HepG2 (cell line): Measurements from ENCODE around the gene EHD4. TPM values are rescaled to one million over a fixed set of nuclear protein-coding genes. Genes with fewer than 3 reads are reported as not detected.

Experiments used
- ATAC-seq: fragments of 200-7000 bp; cut with Tn5 transposase; 3 replicates; pipeline ENCODE4 v1.9.1; 2020; ENCODE audit warnings: mild to moderate bottlenecking, moderate library complexity
- BruUV-seq: library from RNA; stranded (reverse); fragments of 400-500 nt; replicated peaks from 2 replicates; lab custom pipeline; 2021; lab: Mats Ljungman, UMichigan
- CTCF ChIA-PET: fragments of 300-600 bp; formaldehyde crosslinking; extraction: SDS; loops from one replicate; lab custom pipeline; 2021; ENCODE audit warnings: low total read pairs, inconsistent platforms, low intra/inter-chr PET ratio; lab: Yijun Ruan, JAX
- POLR2A ChIA-PET: fragments of 350-600 bp; sonication (Branson Sonifier 250); formaldehyde crosslinking; loops from one replicate; lab custom pipeline; 2020; ENCODE audit warnings: antibody characterized with exemption, inconsistent platforms; lab: Yijun Ruan, JAX
- DNase-seq: peaks from one replicate; pipeline ENCODE4 v3.0.0-alpha.2; 2015; ENCODE audit warnings: low spot score
- FAIRE-seq: peaks from 3 replicates; lab custom pipeline; 2011; peaks lifted over from hg19 to GRCh38; lab: Jason Lieb, UNC
- H2AFZ ChIP-seq: one replicate; pipeline ENCODE4 v1.6.1; 2011; ENCODE audit warnings: low read length, inconsistent platforms
- H3K27ac ChIP-seq: fragments of 300-600 bp; 3 replicates; pipeline ENCODE4 v1.8.0; 2011; ENCODE audit warnings: mixed run types, mild to moderate bottlenecking, mixed read lengths, low read length, inconsistent platforms; ENCODE audit not compliant: insufficient read depth; ENCODE audit errors: extremely low read length
- H3K27me3 ChIP-seq, 2 experiments: fragments of 200-600 bp in 1 of 2; 2 replicates in 1 of 2; 3 replicates in 1 of 2; pipeline versions ENCODE4 v1.6.0 to v1.8.0; 2011; ENCODE audit warnings: low read length in 2 of 2, mild to moderate bottlenecking in 2 of 2, moderate library complexity in 2 of 2, inconsistent platforms in 1 of 2; ENCODE audit not compliant: insufficient read depth in 2 of 2, control insufficient read depth in 1 of 2
- H3K36me3 ChIP-seq, 2 experiments: fragments of 200-600 bp in 1 of 2; replicated peaks in 1 of 2; 2 replicates in 1 of 2; 3 replicates in 1 of 2; pipeline versions ENCODE4 v1.5.1 to v1.8.0; 2011; ENCODE audit warnings: low read length in 2 of 2, inconsistent platforms in 1 of 2; ENCODE audit not compliant: insufficient read depth in 2 of 2, control insufficient read depth in 1 of 2
- H3K4me1 ChIP-seq: 2 replicates; pipeline ENCODE4 v1.5.1; 2012; ENCODE audit warnings: low read length, inconsistent platforms; ENCODE audit not compliant: insufficient read depth
- H3K4me2 ChIP-seq: 2 replicates; pipeline ENCODE4 v1.6.0; 2011; ENCODE audit warnings: low read depth, low read length, inconsistent platforms
- H3K4me3 ChIP-seq, 3 experiments: fragments of 200-600 bp in 1 of 3; sonication (generic), shearing (Covaris generic) in 1 of 3; replicated peaks in 1 of 3; 2 replicates each; pipeline ENCODE4 v1.5.1; 2011 to 2016; ENCODE audit warnings: low read length in 3 of 3, inconsistent platforms in 2 of 3, low read depth in 2 of 3, mild to moderate bottlenecking in 2 of 3, control low read depth in 1 of 3, mixed read lengths in 1 of 3; ENCODE audit not compliant: insufficient read depth in 1 of 3
- H3K79me2 ChIP-seq: one replicate; pipeline ENCODE4 v1.6.1; 2011; ENCODE audit warnings: low read length, inconsistent platforms; ENCODE audit not compliant: insufficient read depth
- H3K9ac ChIP-seq: 2 replicates; pipeline ENCODE4 v1.6.0; 2011; ENCODE audit warnings: mild to moderate bottlenecking, low read depth, low read length, inconsistent platforms; ENCODE audit not compliant: insufficient read depth
- H3K9me3 ChIP-seq: 2 replicates; pipeline ENCODE4 v1.5.1; 2012; ENCODE audit warnings: mild to moderate bottlenecking, low read length
- H4K20me1 ChIP-seq: 2 replicates; pipeline ENCODE4 v1.6.0; 2011; ENCODE audit warnings: inconsistent platforms, mild to moderate bottlenecking, low read length, moderate library complexity; ENCODE audit not compliant: insufficient read depth
- BATF2 ChIP-seq: sonication (generic); formaldehyde crosslinking; IDR thresholded peaks from 2 replicates; pipeline ENCODE4 v1.8.0; 2022; ENCODE audit warnings: mild to moderate bottlenecking, missing genetic modification reagents, moderate library complexity
- CENPX ChIP-seq: sonication (generic); formaldehyde crosslinking; IDR thresholded peaks from 2 replicates; pipeline ENCODE4 v1.9.0; 2021; ENCODE audit warnings: mild to moderate bottlenecking, missing genetic modification reagents, moderate library complexity
- ETS1 ChIP-seq: sonication (generic); formaldehyde crosslinking; IDR thresholded peaks from 2 replicates; pipeline ENCODE4 v1.4.0; 2020; ENCODE audit warnings: missing genetic modification reagents
- JARID2 ChIP-seq: sonication (generic); formaldehyde crosslinking; IDR thresholded peaks from 2 replicates; pipeline ENCODE4 v1.8.1; 2023; ENCODE audit warnings: missing genetic modification reagents, inconsistent platforms; ENCODE audit not compliant: insufficient replicate concordance
- JUNB ChIP-seq: sonication (generic); formaldehyde crosslinking; IDR thresholded peaks from 2 replicates; pipeline ENCODE4 v1.8.0; 2022; ENCODE audit warnings: missing genetic modification reagents, mild to moderate bottlenecking, borderline replicate concordance
- NFIB ChIP-seq: sonication (generic); formaldehyde crosslinking; IDR thresholded peaks from 2 replicates; pipeline ENCODE4 v1.9.0; 2021; ENCODE audit warnings: missing genetic modification reagents, mild to moderate bottlenecking, borderline replicate concordance
- SNAPC4 ChIP-seq: sonication (generic); formaldehyde crosslinking; IDR thresholded peaks from 2 replicates; pipeline ENCODE4 v1.4.0; 2020; ENCODE audit warnings: mild to moderate bottlenecking, missing genetic modification reagents
- TCF7L2 ChIP-seq: IDR thresholded peaks from 2 replicates; pipeline ENCODE4 v1.6.1; 2011; ENCODE audit warnings: mild to moderate bottlenecking, low read depth, low read length, moderate library complexity
- ZBTB3 ChIP-seq: sonication (generic); formaldehyde crosslinking; IDR thresholded peaks from 2 replicates; pipeline ENCODE4 v1.4.0; 2020; ENCODE audit warnings: low read depth, mild to moderate bottlenecking, moderate library complexity, missing genetic modification reagents, borderline replicate concordance
- ZFP91 ChIP-seq: sonication (generic); formaldehyde crosslinking; IDR thresholded peaks from 2 replicates; pipeline ENCODE4 v1.9.0; 2022; ENCODE audit warnings: missing genetic modification reagents, mild to moderate bottlenecking, borderline replicate concordance
- ZNF432 ChIP-seq: sonication (generic); formaldehyde crosslinking; IDR thresholded peaks from 2 replicates; pipeline ENCODE4 v1.5.0; 2020; ENCODE audit warnings: missing genetic modification reagents, mild to moderate bottlenecking, borderline replicate concordance
- ZNF777 ChIP-seq: sonication (generic); formaldehyde crosslinking; IDR thresholded peaks from 2 replicates; pipeline ENCODE4 v1.4.0; 2020; ENCODE audit warnings: missing genetic modification reagents
- WGBS: methylation state at CpG from one replicate; pipeline ENCODE4 v1.1.6; 2017; ENCODE audit warnings: low lambda C conversion rate; 5-methylcytosine and 5-hydroxymethylcytosine counted together
- in situ Hi-C: cut with HindIII; loops from 2 replicates; pipeline ENCODE4 v1.10.0; 2017; ENCODE audit warnings: low pct_unique_long_range_greater_than_20kb; ENCODE audit not compliant: extremely low pct_ligation_motif_present
- intact Hi-C: fragments of 100-400 bp; cut with micrococcal nuclease; formaldehyde crosslinking; loops from one replicate; pipeline ENCODE4 v1.10.0; 2022; ENCODE audit not compliant: unreplicated experiment
- polyA plus RNA-seq, 8 experiments: library from polyadenylated mRNA; depleted of rRNA in 3 of 8; stranded (reverse) in 7 of 8; unstranded in 1 of 8; fragments of >200 nt; fragmentation: Illumina TruSeq in 4 of 8; extraction: Trizol in 4 of 8; gene quantifications; 2 replicates each; pipeline versions ENCODE4 v1.2.1 to v1.2.3, GENCODE V29; 2011 to 2016; ENCODE audit warnings: low read depth in 4 of 8, missing spikeins in 1 of 8, mixed read lengths in 1 of 8; ENCODE audit not compliant: insufficient read depth in 1 of 8
- total RNA-seq, 5 experiments: library from RNA; depleted of rRNA; stranded (reverse); fragments of >200 nt; fragmentation: Illumina TruSeq; extraction: Trizol; gene quantifications; 2 replicates each; pipeline ENCODE4 v1.2.3, GENCODE V29; 2016; ENCODE audit warnings: low read depth in 1 of 5

Gene EHD4
- total and polyA plus RNA-seq, 2 of the 13 experiments (the other 11 are each of a cell fraction or from before 2014, with no cell fraction given): 3.1 to 4.8 TPM

GRCh38 chr15:41926185-41927056 lies 45.9 kb downstream of the EHD4 start (continued):
- 0 out of 2 replicates have a peak, but pooled peaks have one; percentile 40 for TF ChIP-seq ZFP91 (CRISPR knock-in tag)

GRCh38 chr15:41925086-41925608 lies 47.2 kb downstream of the EHD4 start:
- Histone ChIP-seq H2AFZ (no peak overlapping the region), H3K4me2 (no peak overlapping the region), H3K27me3 (no peaks in the 10 kb centered on the region), H3K4me3 (no peak overlapping the region), H3K9ac (no peak overlapping the region), H3K79me2 (no peaks in the 10 kb centered on the region), H3K9me3 (no peaks in the 10 kb centered on the region), H3K36me3 (no peaks in the 10 kb centered on the region), H3K4me1 (peaks cover 71% of the 10 kb centered on the region), H4K20me1 (peaks cover 8% of the 10 kb centered on the region; the same call in 1 of the 2 replicates), H3K27ac (no peak overlapping the region)
- WGBS: 96% methylated on average over 7 of the region's 7 CpGs
- DNase-seq (no peak), ATAC-seq (no peak), FAIRE-seq (no peak)
- CTCF ChIA-PET: no interaction called here
- in situ Hi-C loops: no loop called here
- no TSS peak for BruUV-seq
- intact Hi-C loops: loop anchor here (5.0 kb wide), 1 partner anchor 47 kb away; the partner anchor contains the start of gene EHD4
- POLR2A ChIA-PET: no interaction called here
- no peak for TF ChIP-seq ZNF777
- TF ChIP-seq ETS1: no peak
- TF ChIP-seq CENPX (CRISPR knock-in tag): no peak
- no peak for TF ChIP-seq NFIB
- TF ChIP-seq ZNF432 (CRISPR knock-in tag): no peak
- TF ChIP-seq JUNB (CRISPR knock-in tag): no peak
- no peak for TF ChIP-seq TCF7L2
- no peak for TF ChIP-seq BATF2
- TF ChIP-seq ZBTB3 (CRISPR knock-in tag): no peak
- no peak for TF ChIP-seq JARID2 (CRISPR knock-in tag)
- TF ChIP-seq SNAPC4 (CRISPR knock-in tag): no peak
